Caco-2 (cell line): Measurements from ENCODE around the gene HSPB8. TPM values are rescaled to one million over a fixed set of nuclear protein-coding genes. Genes with fewer than 3 reads are reported as not detected.

Source experiments
- BruUV-seq: library from RNA; stranded (reverse); fragments of 400-500 nt; replicated peaks from 2 replicates; lab custom pipeline; 2021; lab: Mats Ljungman, UMichigan
- CTCF ChIA-PET: fragments of 300-600 bp; sonication (Branson Sonifier 250); formaldehyde crosslinking; loops from one replicate; lab custom pipeline; 2022; ENCODE audit warnings: antibody characterized with exemption; lab: Charles Lee
- POLR2A ChIA-PET: fragments of 300-600 bp; sonication (Branson Sonifier 250); formaldehyde crosslinking; loops from one replicate; lab custom pipeline; 2022; ENCODE audit warnings: antibody characterized with exemption; lab: Charles Lee
- DNase-seq, 2 experiments: peaks; one replicate each; pipeline versions ENCODE4 v3.0.0 to v3.0.0-alpha.2; 2020 to 2022
- H3K27me3 ChIP-seq: replicated peaks from 2 replicates; pipeline ENCODE4 v1.6.0; 2011; ENCODE audit warnings: low read length; ENCODE audit not compliant: control insufficient read depth, insufficient read depth
- H3K36me3 ChIP-seq: 2 replicates; pipeline ENCODE4 v1.5.1; 2011; ENCODE audit warnings: low read length; ENCODE audit not compliant: control insufficient read depth, insufficient read depth
- H3K4me1 ChIP-seq: fragments of 250-450 bp; sonication (Bioruptor Pico); 2 replicates; pipeline ENCODE4 v1.5.1; 2020; ENCODE audit warnings: mild to moderate bottlenecking
- H3K4me3 ChIP-seq: 2 replicates; pipeline ENCODE4 v1.5.1; 2011; ENCODE audit warnings: low read depth, mild to moderate bottlenecking, control low read depth, low read length
- H3K9me3 ChIP-seq: fragments of 250-450 bp; sonication (Bioruptor Pico); 2 replicates; pipeline ENCODE4 v1.5.1; 2020; ENCODE audit warnings: mild to moderate bottlenecking, moderate library complexity
- H3K27ac Mint-ChIP-seq: one replicate; pipeline ENCODE4 v1.8.0; 2022; ENCODE audit warnings: mixed read lengths; ENCODE audit not compliant: unreplicated experiment
- H3K27me3 Mint-ChIP-seq: one replicate; pipeline ENCODE4 v1.8.0; 2022; ENCODE audit warnings: mixed read lengths; ENCODE audit not compliant: insufficient read depth, unreplicated experiment
- H3K36me3 Mint-ChIP-seq: one replicate; pipeline ENCODE4 v1.8.0; 2022; ENCODE audit warnings: mild to moderate bottlenecking, mixed read lengths; ENCODE audit not compliant: insufficient read depth, unreplicated experiment
- H3K4me1 Mint-ChIP-seq: one replicate; pipeline ENCODE4 v1.8.0; 2022; ENCODE audit warnings: low read depth, mixed read lengths; ENCODE audit not compliant: unreplicated experiment
- H3K4me3 Mint-ChIP-seq: one replicate; pipeline ENCODE4 v1.8.0; 2022; ENCODE audit warnings: mild to moderate bottlenecking, moderate library complexity, mixed read lengths; ENCODE audit not compliant: unreplicated experiment
- H3K9me3 Mint-ChIP-seq: one replicate; pipeline ENCODE4 v1.8.0; 2022; ENCODE audit warnings: mixed read lengths; ENCODE audit not compliant: unreplicated experiment
- intact Hi-C: fragments of 100-400 bp; cut with micrococcal nuclease; formaldehyde crosslinking; loops from one replicate; pipeline ENCODE4 v1.10.0; 2022; ENCODE audit not compliant: unreplicated experiment
- total RNA-seq: library from RNA; stranded (reverse); gene quantifications from 2 replicates; pipeline ENCODE4 v1.2.3, GENCODE V29; 2022
- TF ChIP-seq, protein P1 (sequence below), 2 experiments: fragments of 200-600 bp in 1 of 2; IDR thresholded peaks; 1 replicate in 1 of 2; 2 replicates in 1 of 2; pipeline versions ENCODE4 v1.5.1 to v1.8.0; 2011 to 2022; ENCODE audit warnings: antibody characterized with exemption in 1 of 2, control low read depth in 1 of 2, inconsistent platforms in 1 of 2, low read depth in 1 of 2, low read length in 1 of 2, mild to moderate bottlenecking in 1 of 2, moderate library complexity in 1 of 2; ENCODE audit not compliant: insufficient read depth in 1 of 2, severe bottlenecking in 1 of 2, unreplicated experiment in 1 of 2

Gene HSPB8
- total RNA-seq, 1 experiment from 2014 or later = 17.1 TPM

DNA sequence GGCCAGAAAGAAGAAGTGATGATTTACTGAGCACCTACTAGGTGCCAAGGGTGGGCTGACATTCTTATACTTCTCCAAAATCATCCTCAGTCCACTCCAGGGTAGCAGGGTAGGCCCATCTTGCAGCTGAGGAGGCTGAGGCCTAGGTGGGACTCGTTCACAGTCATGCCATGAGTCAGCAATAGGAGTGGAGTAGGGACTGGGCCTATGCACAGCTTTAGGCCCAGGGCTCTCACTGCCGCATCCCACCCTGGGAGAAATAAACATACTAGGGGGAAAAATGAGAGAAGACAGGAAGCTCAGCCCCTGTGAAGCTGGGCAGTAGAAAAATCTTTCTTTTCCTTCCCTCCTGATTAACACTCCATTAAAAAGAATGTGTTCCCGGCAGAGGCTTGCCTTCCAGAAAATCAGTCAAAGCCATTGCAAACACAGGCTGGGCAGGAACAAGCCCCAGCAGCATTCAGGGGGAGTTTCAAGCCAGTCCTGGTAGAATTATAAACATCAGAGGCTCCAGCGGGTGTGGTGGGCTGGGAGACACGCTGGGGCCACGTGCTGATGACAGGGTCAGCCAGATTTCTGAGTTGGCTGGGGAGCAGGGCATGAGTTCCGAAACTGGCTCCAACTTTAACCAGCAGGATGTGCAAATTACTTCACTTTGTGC is 1.8 kb downstream of the HSPB8 start:
- CTCF ChIA-PET = no interaction called here
- H3K27ac Mint-ChIP-seq = peak overlapping the region; percentile 97
- peaks cover 54% of the 10 kb centered on the region for H3K4me1 ChIP-seq

DNA sequence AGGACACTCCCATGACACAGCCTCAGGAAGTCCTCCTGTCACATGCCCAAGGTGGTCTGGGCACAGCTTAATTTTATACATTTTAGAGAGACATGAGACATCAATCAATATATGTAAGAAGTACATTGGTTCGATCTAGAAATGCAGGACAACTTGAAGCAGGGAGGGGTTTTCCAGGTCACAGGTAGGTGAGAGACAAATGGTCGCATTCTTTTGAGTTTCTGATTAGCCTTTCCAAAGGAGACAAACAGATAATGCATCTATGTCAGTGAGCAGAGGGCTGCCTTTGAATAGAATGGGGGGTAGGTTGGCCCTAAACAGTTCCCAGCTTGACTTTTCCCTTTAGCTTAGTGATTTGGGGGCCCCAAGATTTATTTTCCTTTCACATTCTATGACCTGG is 2.5 kb downstream of the HSPB8 start:
- Histone ChIP-seq H3K9me3 (no peaks in the 10 kb centered on the region), H3K4me3 (no peak overlapping the region), H3K27me3 (no peaks in the 10 kb centered on the region), H3K4me1 (peaks cover 51% of the 10 kb centered on the region), H3K36me3 (no peaks in the 10 kb centered on the region)
- CTCF ChIA-PET = no interaction called here
- BruUV-seq = no TSS peak
- H3K27ac Mint-ChIP-seq = peak overlapping the region; percentile 97
- POLR2A ChIA-PET = no interaction called here
- TF ChIP-seq, protein P1, sequence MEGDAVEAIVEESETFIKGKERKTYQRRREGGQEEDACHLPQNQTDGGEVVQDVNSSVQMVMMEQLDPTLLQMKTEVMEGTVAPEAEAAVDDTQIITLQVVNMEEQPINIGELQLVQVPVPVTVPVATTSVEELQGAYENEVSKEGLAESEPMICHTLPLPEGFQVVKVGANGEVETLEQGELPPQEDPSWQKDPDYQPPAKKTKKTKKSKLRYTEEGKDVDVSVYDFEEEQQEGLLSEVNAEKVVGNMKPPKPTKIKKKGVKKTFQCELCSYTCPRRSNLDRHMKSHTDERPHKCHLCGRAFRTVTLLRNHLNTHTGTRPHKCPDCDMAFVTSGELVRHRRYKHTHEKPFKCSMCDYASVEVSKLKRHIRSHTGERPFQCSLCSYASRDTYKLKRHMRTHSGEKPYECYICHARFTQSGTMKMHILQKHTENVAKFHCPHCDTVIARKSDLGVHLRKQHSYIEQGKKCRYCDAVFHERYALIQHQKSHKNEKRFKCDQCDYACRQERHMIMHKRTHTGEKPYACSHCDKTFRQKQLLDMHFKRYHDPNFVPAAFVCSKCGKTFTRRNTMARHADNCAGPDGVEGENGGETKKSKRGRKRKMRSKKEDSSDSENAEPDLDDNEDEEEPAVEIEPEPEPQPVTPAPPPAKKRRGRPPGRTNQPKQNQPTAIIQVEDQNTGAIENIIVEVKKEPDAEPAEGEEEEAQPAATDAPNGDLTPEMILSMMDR (IDR thresholded peaks at IDR 0.05; ENCODE audit: insufficient read depth in 1 of 2, low read depth in 1 of 2, low read length in 1 of 2, severe bottlenecking in 1 of 2, unreplicated experiment in 1 of 2) = no peak
- intact Hi-C loops = no loop called here
- H3K4me3 Mint-ChIP-seq = peak overlapping the region; percentile 74
- H3K4me1 Mint-ChIP-seq = peaks cover 27% of the 10 kb centered on the region
- H3K9me3 Mint-ChIP-seq = no peaks in the 10 kb centered on the region
- no peak for DNase-seq
- peaks cover 7% of the 10 kb centered on the region for H3K36me3 Mint-ChIP-seq
- H3K27me3 Mint-ChIP-seq = no peaks in the 10 kb centered on the region

More for the DNA sequence above, 1.8 kb downstream of the HSPB8 start:
- no peaks in the 10 kb centered on the region for H3K36me3 ChIP-seq
- Mint-ChIP-seq H3K4me1 (peaks cover 29% of the 10 kb centered on the region), H3K36me3 (peaks cover 7% of the 10 kb centered on the region), H3K4me3 (peak overlapping the region; percentile 74), H3K9me3 (no peaks in the 10 kb centered on the region), H3K27me3 (no peaks in the 10 kb centered on the region)
- H3K9me3 ChIP-seq = no peaks in the 10 kb centered on the region
- POLR2A ChIA-PET = no interaction called here
- no peaks in the 10 kb centered on the region for H3K27me3 ChIP-seq
- intact Hi-C loops = no loop called here
- no TSS peak for BruUV-seq
- TF ChIP-seq, protein P1 (IDR thresholded peaks at IDR 0.05; ENCODE audit: insufficient read depth in 1 of 2, low read depth in 1 of 2, low read length in 1 of 2, severe bottlenecking in 1 of 2, unreplicated experiment in 1 of 2) = no peak
- no peak for DNase-seq
- no peak overlapping the region for H3K4me3 ChIP-seq

DNA sequence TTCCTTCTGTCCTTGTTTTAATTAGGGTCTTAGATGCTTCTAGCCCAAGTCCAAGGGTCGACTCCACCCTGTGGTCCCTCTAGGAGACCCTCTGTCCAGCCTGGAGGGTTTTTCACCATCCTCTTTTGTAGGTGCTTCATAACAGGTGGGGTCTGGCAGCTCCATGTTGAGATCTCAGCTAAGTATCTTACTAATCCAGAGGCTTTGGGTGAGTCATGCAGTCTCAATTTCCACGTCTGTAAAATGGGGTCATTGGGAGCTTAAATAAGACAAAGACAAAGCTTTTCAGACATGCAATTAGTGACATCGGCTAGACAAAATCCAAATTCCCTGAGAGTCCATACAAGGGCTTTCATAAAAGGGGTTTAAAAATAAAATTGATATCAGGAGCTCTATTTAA is 3.2 kb downstream of the HSPB8 start:
- intact Hi-C loops = no loop called here
- H3K4me3 Mint-ChIP-seq = no peak overlapping the region
- DNase-seq = no peak
- Histone ChIP-seq H3K4me3 (no peak overlapping the region), H3K27me3 (no peaks in the 10 kb centered on the region), H3K36me3 (no peaks in the 10 kb centered on the region), H3K4me1 (peaks cover 46% of the 10 kb centered on the region), H3K9me3 (no peaks in the 10 kb centered on the region)
- peaks cover 7% of the 10 kb centered on the region for H3K36me3 Mint-ChIP-seq
- CTCF ChIA-PET = no interaction called here
- H3K27me3 Mint-ChIP-seq = no peaks in the 10 kb centered on the region
- TF ChIP-seq, protein P1 (IDR thresholded peaks at IDR 0.05; ENCODE audit: insufficient read depth in 1 of 2, low read depth in 1 of 2, low read length in 1 of 2, severe bottlenecking in 1 of 2, unreplicated experiment in 1 of 2) = no peak
- no peak overlapping the region for H3K27ac Mint-ChIP-seq
- POLR2A ChIA-PET = no interaction called here
- no TSS peak for BruUV-seq
- no peaks in the 10 kb centered on the region for H3K9me3 Mint-ChIP-seq
- peaks cover 23% of the 10 kb centered on the region for H3K4me1 Mint-ChIP-seq
